Panc1 (cell line): ENCODE data around the gene MOB2. TPM values are rescaled to one million over a fixed set of nuclear protein-coding genes. Genes with fewer than 3 reads are reported as not detected.
"Not testable (repeated sequence)": the region's sequence is repeated elsewhere in the genome, so short reads cannot be mapped to it uniquely, and the experiment has no call there.

ENCODE experiments used
- ATAC-seq: fragments of 200-7000 bp; cut with Tn5 transposase; 2 replicates; pipeline ENCODE4 v1.9.1; 2020; ENCODE audit warnings: mild to moderate bottlenecking, moderate library complexity
- BruUV-seq: library from RNA; stranded (reverse); fragments of 400-500 nt; replicated peaks from 2 replicates; lab custom pipeline; 2021; lab: Mats Ljungman, UMichigan
- CTCF ChIA-PET: fragments of 300-600 bp; sonication (Branson Sonifier 250); formaldehyde crosslinking; loops from one replicate; lab custom pipeline; 2022; ENCODE audit warnings: antibody characterized with exemption; lab: Charles Lee
- POLR2A ChIA-PET: fragments of 300-600 bp; sonication (Branson Sonifier 250); formaldehyde crosslinking; loops from one replicate; lab custom pipeline; 2022; ENCODE audit warnings: antibody characterized with exemption; lab: Charles Lee
- DNase-seq: peaks from one replicate; pipeline ENCODE4 v3.0.0-alpha.2; 2010; ENCODE audit warnings: low read depth, low spot score
- H3K27ac ChIP-seq: 2 replicates; pipeline ENCODE4 v1.5.1; 2011; ENCODE audit warnings: mild to moderate bottlenecking, low read length, inconsistent platforms
- H3K27me3 ChIP-seq: fragments of 200-500 bp; sonication (Bioruptor generic); 2 replicates; pipeline ENCODE4 v1.6.0; 2014; ENCODE audit warnings: low read length, inconsistent platforms; ENCODE audit not compliant: control insufficient read depth, insufficient read depth
- H3K36me3 ChIP-seq: fragments of 200-500 bp; sonication (Bioruptor generic); 2 replicates; pipeline ENCODE4 v1.5.1; 2014; ENCODE audit warnings: inconsistent platforms, mild to moderate bottlenecking, low read length, moderate library complexity; ENCODE audit not compliant: control insufficient read depth, insufficient read depth
- H3K4me1 ChIP-seq: 2 replicates; pipeline ENCODE4 v1.5.1; 2011; ENCODE audit warnings: inconsistent platforms, mild to moderate bottlenecking, low read length, moderate library complexity; ENCODE audit not compliant: control insufficient read depth, insufficient read depth
- H3K4me3 ChIP-seq, 2 experiments: 2 replicates each; pipeline ENCODE4 v1.5.1; 2011 to 2012; ENCODE audit warnings: low read depth in 2 of 2, low read length in 2 of 2, mild to moderate bottlenecking in 2 of 2, inconsistent platforms in 1 of 2, moderate library complexity in 1 of 2
- H3K9me3 ChIP-seq: fragments of 200-500 bp; sonication (Bioruptor generic); 2 replicates; pipeline ENCODE4 v1.5.1; 2014; ENCODE audit warnings: low read depth, mild to moderate bottlenecking, inconsistent platforms, low read length, moderate library complexity; ENCODE audit not compliant: control insufficient read depth, insufficient read depth
- POLR2AphosphoS5 ChIP-seq: IDR thresholded peaks from 2 replicates; pipeline ENCODE4 v1.6.1; 2012; ENCODE audit warnings: mild to moderate bottlenecking, low read depth, low read length, moderate library complexity
- SIN3A ChIP-seq: IDR thresholded peaks from 2 replicates; pipeline ENCODE4 v1.6.1; 2012; ENCODE audit warnings: low read depth, mild to moderate bottlenecking, low read length, moderate library complexity, borderline replicate concordance; ENCODE audit not compliant: insufficient read depth
- in situ Hi-C: cut with HindIII; loops from 2 replicates; pipeline ENCODE4 v1.10.0; 2016; ENCODE audit warnings: low sequenced_read_pairs, low pct_unique_long_range_greater_than_20kb
- intact Hi-C: fragments of 100-400 bp; cut with micrococcal nuclease; formaldehyde crosslinking; loops from one replicate; pipeline ENCODE4 v1.10.0; 2022; ENCODE audit not compliant: unreplicated experiment
- total RNA-seq: library from RNA; stranded (reverse); gene quantifications from one replicate; pipeline ENCODE4 v1.2.1, GENCODE V29; 2021; ENCODE audit not compliant: unreplicated experiment
- TF ChIP-seq, protein P1 (sequence below), 2 experiments: IDR thresholded peaks; 2 replicates each; pipeline ENCODE4 v1.6.1; 2011 to 2012; ENCODE audit warnings: low read depth in 2 of 2, control low read depth in 1 of 2, low read length in 1 of 2, mild to moderate bottlenecking in 1 of 2, moderate library complexity in 1 of 2; ENCODE audit not compliant: insufficient read depth in 1 of 2
- TF ChIP-seq, protein P2 (sequence below): fragments of 450-650 bp; IDR thresholded peaks from 2 replicates; pipeline ENCODE4 v1.5.1; 2017; ENCODE audit warnings: mild to moderate bottlenecking

MOB2 gene
- total RNA-seq, 1 experiment from 2014 or later: 51.2 TPM

DNA sequence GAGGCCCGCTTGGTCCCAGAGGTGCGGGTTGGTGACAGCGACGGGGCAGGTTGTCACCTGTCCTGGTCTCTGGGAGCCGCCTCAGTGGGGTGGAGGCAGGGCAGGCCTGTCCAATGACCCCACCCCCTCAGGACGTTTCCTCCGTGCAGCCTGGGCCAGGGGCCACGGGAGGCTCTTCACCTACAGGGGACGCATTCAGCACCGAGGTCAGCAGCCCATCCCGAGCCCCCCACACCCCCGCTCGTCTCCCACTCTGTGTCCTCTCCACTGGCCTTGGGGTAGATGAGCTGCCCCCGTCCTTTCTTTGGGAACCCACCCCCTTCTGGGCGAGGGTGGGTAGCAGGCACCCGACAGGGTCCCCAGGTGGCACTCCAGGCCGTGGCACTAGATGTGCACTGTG lies 61.1 kb downstream of the MOB2 start:
- Histone ChIP-seq H3K27me3 (no peaks in the 10 kb centered on the region), H3K36me3 (no peaks in the 10 kb centered on the region), H3K4me1 (peaks cover 23% of the 10 kb centered on the region), H3K9me3 (no peaks in the 10 kb centered on the region), H3K4me3 (no peak overlapping the region), H3K27ac (no peak overlapping the region)
- ChIA-PET CTCF (no interaction called here), POLR2A (no interaction called here)
- DNase-seq (no peak), ATAC-seq (no peak)
- intact Hi-C loops: no loop called here
- in situ Hi-C loops: no loop called here
- BruUV-seq: no TSS peak
- TF ChIP-seq POLR2AphosphoS5: no peak
- TF ChIP-seq, protein P1, sequence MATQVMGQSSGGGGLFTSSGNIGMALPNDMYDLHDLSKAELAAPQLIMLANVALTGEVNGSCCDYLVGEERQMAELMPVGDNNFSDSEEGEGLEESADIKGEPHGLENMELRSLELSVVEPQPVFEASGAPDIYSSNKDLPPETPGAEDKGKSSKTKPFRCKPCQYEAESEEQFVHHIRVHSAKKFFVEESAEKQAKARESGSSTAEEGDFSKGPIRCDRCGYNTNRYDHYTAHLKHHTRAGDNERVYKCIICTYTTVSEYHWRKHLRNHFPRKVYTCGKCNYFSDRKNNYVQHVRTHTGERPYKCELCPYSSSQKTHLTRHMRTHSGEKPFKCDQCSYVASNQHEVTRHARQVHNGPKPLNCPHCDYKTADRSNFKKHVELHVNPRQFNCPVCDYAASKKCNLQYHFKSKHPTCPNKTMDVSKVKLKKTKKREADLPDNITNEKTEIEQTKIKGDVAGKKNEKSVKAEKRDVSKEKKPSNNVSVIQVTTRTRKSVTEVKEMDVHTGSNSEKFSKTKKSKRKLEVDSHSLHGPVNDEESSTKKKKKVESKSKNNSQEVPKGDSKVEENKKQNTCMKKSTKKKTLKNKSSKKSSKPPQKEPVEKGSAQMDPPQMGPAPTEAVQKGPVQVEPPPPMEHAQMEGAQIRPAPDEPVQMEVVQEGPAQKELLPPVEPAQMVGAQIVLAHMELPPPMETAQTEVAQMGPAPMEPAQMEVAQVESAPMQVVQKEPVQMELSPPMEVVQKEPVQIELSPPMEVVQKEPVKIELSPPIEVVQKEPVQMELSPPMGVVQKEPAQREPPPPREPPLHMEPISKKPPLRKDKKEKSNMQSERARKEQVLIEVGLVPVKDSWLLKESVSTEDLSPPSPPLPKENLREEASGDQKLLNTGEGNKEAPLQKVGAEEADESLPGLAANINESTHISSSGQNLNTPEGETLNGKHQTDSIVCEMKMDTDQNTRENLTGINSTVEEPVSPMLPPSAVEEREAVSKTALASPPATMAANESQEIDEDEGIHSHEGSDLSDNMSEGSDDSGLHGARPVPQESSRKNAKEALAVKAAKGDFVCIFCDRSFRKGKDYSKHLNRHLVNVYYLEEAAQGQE (IDR thresholded peaks at IDR 0.05; ENCODE audit: insufficient read depth in 1 of 2, low read depth in 2 of 2, low read length in 1 of 2): peak; percentile 63 to 73

DNA sequence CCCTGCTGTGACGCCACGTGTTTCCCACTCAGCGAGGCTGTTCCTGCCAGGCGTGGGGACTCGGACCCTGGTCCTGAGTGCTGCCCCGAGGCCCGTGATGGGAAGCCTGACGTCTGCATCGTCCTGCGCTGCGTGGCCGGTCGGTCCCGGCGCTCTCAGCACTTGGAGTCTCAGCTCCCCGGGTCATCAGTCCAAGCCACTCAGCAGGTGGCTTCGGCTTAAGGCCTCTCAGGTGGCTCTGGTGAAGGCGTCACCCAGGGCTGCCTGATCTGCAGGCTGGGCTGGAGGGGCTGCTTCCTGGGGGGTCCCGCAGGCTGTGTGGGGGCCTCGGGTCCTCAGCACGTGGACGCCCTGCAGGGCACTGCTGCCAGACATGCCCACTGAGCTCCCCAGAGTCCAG lies 61.6 kb downstream of the MOB2 start:
- ATAC-seq: no peak
- intact Hi-C loops: no loop called here
- TF ChIP-seq SIN3A: no peak
- TF ChIP-seq, protein P2, sequence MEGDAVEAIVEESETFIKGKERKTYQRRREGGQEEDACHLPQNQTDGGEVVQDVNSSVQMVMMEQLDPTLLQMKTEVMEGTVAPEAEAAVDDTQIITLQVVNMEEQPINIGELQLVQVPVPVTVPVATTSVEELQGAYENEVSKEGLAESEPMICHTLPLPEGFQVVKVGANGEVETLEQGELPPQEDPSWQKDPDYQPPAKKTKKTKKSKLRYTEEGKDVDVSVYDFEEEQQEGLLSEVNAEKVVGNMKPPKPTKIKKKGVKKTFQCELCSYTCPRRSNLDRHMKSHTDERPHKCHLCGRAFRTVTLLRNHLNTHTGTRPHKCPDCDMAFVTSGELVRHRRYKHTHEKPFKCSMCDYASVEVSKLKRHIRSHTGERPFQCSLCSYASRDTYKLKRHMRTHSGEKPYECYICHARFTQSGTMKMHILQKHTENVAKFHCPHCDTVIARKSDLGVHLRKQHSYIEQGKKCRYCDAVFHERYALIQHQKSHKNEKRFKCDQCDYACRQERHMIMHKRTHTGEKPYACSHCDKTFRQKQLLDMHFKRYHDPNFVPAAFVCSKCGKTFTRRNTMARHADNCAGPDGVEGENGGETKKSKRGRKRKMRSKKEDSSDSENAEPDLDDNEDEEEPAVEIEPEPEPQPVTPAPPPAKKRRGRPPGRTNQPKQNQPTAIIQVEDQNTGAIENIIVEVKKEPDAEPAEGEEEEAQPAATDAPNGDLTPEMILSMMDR: no peak

DNA sequence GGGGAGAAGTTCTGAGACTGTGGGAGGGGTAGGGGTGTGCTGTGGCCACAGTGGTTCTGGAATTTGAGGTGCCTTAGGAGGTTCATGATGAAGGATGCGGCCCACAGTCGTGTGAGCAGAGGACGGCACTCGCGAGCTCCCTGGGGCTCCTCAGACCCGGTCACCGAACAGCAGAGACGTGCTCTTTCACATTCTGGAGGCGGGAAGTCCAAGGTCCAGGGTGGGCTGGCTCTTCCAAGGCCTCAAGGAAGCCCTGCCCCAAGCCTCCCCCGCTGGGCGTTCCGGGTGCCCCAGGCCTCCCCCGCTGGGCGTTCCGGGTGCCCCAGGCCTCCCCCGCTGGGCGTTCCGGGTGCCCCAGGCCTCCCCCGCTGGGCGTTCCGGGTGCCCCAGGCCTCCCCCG lies 63.2 kb downstream of the MOB2 start:
- POLR2A ChIA-PET, H3K27me3 ChIP-seq, H3K36me3 ChIP-seq, H3K4me3 ChIP-seq, H3K27ac ChIP-seq, H3K9me3 ChIP-seq, intact Hi-C loops, DNase-seq, BruUV-seq, in situ Hi-C loops: not testable (repeated sequence)
- CTCF ChIA-PET: interaction anchor here (0.6 to 1.2 kb wide), 2 partner anchors 10 to 559 kb away, joined by 3 to 4 read pairs; no protein-coding TSS in a partner anchor
- ATAC-seq: peak; percentile 47
- H3K4me1 ChIP-seq: peaks cover 23% of the 10 kb centered on the region

More for the DNA sequence above, 61.6 kb downstream of the MOB2 start:
- in situ Hi-C loops: no loop called here
- POLR2A ChIA-PET: no interaction called here
- no peaks in the 10 kb centered on the region for H3K27me3 ChIP-seq
- CTCF ChIA-PET: no interaction called here
- H3K4me3 ChIP-seq: no peak overlapping the region
- H3K4me1 ChIP-seq: peaks cover 23% of the 10 kb centered on the region
- BruUV-seq: no TSS peak
- H3K9me3 ChIP-seq: no peaks in the 10 kb centered on the region
- DNase-seq: no peak
- no peak overlapping the region for H3K27ac ChIP-seq
- no peaks in the 10 kb centered on the region for H3K36me3 ChIP-seq
